GM12891 (cell line): ENCODE measurements around the gene SLX1A.
"Not testable (repeated sequence)": the region's sequence is repeated elsewhere in the genome, so short reads cannot be mapped to it uniquely, and the experiment has no call there.

ENCODE experiments used
- PAX5 ChIP-seq: IDR thresholded peaks from 2 replicates; pipeline ENCODE4 v1.6.1; 2011; ENCODE audit warnings: low read length, moderate library complexity, mild to moderate bottlenecking; ENCODE audit not compliant: insufficient read depth, severe bottlenecking
- POLR2A ChIP-seq: IDR thresholded peaks from 2 replicates; pipeline ENCODE4 v1.6.1; 2011; ENCODE audit warnings: low read depth, low read length, control low read depth
- POLR2AphosphoS5 ChIP-seq: IDR thresholded peaks from 2 replicates; pipeline ENCODE4 v1.6.1; 2011; ENCODE audit warnings: low read depth, low read length, control low read depth
- POU2F2 ChIP-seq: IDR thresholded peaks from 2 replicates; pipeline ENCODE4 v1.6.1; 2011; ENCODE audit warnings: low read depth, mild to moderate bottlenecking, control low read depth, low read length, moderate library complexity
- SPI1 ChIP-seq: IDR thresholded peaks from 2 replicates; pipeline ENCODE4 v1.6.1; 2011; ENCODE audit warnings: low read depth, low read length, control low read depth
- TAF1 ChIP-seq: IDR thresholded peaks from 2 replicates; pipeline ENCODE4 v1.6.1; 2011; ENCODE audit warnings: low read depth, low read length, control low read depth

DNA sequence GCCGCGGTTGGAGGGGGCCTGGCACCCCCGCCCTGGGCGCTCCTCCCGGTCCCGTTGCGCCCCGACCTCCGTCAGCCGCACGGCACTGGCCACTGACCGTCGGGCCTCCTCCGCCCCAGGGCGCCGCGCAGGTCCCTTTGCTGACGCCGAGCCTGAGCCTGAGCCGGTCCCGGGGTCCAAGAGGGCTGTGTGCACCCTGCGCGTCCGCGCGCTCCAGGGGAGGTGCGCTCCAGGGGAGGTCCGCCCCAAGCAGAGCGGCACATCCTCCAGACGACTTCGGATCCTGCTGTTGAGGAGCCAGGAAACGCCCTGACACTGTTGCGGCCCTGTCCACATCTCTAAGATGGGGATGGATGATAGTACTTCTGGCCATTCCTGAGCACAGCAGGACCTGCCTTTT, 12.6 kb downstream of the SLX1A start:
- TF ChIP-seq POLR2AphosphoS5, POLR2A, TAF1, PAX5, SPI1, POU2F2: not testable (repeated sequence)
